Right lung (tissue), 5 donors: Measurements from ENCODE around the gene TEKT5. TPM values are rescaled to one million over a fixed set of nuclear protein-coding genes. Genes with fewer than 3 reads are reported as not detected.
"Not testable (repeated sequence)": the region's sequence is repeated elsewhere in the genome, so short reads cannot be mapped to it uniquely, and the experiment has no call there.

Source experiments
- DNase-seq, 2 donors: peaks; one replicate each; pipeline ENCODE4 v3.0.0-alpha.2; 2013
- polyA plus RNA-seq, 5 donors: library from polyadenylated mRNA; unstranded; fragments of 120-200 nt; gene quantifications; one replicate each; pipeline versions ENCODE4 v1.2.1 to v1.2.3, GENCODE V29; 2013; ENCODE audit warnings: inconsistent platforms in 1 of 5, low replicate concordance in 1 of 5; ENCODE audit not compliant: insufficient read length in 5 of 5, insufficient read depth in 1 of 5

The TEKT5 gene
- polyA plus RNA-seq, 5 donors: 0.29 to 0.85 (median 0.31) TPM

DNA sequence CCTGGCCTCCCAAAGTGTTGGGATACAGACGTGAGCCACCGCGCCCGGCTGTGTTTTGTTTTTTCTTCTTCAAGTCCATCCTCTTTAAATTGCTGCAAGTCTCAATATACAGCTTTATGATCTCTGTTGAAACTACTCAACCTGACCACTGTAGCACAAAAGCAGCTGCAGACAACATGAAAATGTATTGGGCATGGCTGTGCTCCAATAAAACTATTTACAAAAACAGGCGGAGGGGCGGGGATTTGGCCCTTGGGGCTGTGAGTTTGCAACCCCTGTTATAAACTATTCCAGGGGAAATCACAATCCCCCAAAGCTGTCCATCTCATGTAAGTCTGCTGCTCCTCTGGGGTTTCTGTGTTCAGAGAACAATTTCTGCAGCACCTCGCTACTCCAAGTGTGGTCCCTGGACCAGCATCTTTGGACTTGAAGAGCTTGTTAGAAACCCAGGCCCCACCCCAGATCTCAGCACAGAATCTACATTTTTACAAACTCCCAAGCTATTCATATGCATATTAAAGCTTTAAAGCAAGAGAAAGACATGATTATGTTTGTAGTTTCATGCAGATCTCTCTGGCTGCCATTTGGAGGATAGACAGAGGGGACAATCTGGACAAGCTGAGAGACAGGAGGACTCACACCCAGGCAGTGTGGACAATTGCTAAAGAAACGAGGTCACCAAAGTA lies 33.6 kb downstream of the TEKT5 start:
- peak; percentile 34 to 70 for DNase-seq

- DNase-seq: no peak
Observed at GRCh38 chr16:10658943-10659342, 35.8 kb downstream of the TEKT5 start.

- no peak for DNase-seq
Observed at GRCh38 chr16:10657925-10658324, 36.8 kb downstream of the TEKT5 start.

DNA sequence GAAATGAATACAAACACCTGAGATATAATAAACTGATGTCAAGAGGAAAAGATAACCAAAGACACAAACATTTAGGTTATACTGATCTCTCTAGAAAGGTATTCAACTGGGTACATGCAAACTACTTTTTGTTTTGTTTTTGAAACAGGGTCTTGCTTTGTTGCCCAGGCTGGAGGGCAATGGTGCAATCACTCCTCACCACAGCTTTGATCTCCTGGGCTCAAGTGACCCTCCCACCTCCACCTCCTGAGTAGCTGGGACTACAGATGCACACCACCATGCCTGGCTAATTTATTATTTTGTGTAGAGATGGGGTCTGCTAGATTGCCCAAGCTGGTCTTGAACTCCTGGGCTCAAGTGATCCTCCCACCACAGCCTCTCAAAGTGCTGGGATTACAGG lies 38.1 kb downstream of the TEKT5 start:
- no peak for DNase-seq

DNA sequence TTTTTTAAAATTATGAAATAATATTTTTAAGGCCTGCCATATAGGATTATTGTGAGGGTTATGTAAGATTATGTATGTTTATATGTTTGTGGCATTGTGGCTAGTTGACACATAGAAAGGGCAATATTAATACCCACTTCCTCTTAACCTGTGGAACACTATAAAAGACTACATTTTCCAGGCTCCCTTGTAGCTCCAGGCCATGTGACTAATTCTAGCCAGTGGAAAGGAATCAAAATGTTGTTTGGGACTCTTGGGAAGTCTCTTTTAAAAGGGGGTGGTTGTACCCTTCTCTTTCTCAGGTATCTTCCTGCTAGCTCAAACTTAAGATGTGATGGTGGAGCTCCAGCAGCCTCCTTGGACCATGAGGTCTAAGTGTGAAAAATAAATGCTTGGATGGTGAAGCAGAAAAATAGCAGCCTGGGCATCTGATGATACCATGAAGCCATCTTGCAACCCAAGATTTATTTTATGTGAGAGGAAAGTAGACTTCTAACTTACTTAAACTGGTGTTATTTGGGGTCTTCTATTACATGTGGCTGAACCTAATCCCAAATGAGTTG lies 39.2 kb downstream of the TEKT5 start:
- DNase-seq: no peak

- no peak for DNase-seq
Observed at GRCh38 chr16:10654592-10655414, 39.9 kb downstream of the TEKT5 start.

- peak in 1 of 2 donors; percentile 43 for DNase-seq
Observed at GRCh38 chr16:10652730-10653590, 41.8 kb downstream of the TEKT5 start.

GRCh38 chr16:10649098-10649497 lies 45.6 kb downstream of the TEKT5 start:
- DNase-seq: not testable (repeated sequence)

DNA sequence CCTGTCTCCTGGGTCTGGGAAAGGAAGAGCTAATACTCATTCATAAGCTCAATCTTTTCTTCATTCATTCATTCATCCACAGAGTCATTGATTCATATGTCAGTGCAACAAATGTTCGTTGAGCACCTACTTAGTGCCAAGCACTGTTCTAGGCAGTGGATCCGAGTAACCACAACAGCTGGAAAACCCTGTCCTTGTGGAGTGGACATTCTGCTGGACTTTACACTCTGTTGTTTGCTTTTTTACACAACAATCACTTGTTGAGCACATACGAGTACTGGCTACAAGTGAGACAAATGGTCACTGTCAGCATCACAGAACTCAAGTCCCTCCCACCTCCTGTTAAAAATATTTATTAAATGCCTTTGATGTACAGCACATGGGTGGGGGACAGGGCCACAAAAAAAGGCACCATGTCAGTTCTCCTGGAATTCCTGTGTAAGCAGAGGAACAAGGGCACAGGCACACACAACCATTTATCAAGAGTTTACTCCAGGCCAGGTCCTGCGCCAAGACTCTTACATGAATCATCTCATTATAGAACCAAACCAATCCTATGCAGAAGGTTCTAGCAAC lies 46.9 kb downstream of the TEKT5 start:
- DNase-seq: no peak

DNA sequence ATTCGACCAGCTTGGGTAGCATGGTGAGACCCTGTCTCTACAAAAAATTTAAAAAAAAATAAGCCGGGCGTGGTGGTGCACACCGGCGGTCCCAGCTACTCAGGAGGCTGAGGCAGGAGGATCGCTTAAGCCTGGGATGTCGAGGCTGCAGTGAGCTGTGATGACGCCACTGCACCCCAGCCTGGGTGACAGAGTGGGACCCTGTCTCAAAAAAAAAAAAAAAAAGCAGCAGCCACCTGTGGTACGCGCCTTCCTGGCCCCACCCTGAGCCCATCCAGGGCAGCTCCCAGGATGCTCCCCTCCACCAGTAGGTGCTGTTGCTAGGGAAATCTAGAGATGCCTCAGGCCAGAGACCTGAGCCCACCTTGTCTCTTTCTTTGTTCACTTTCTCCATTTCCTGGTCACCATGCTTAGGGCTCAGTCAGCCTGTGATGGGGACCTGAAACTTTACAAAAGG lies 47.4 kb downstream of the TEKT5 start:
- DNase-seq: no peak

- peak in 1 of 2 donors; percentile 54 for DNase-seq
Observed at GRCh38 chr16:10646581-10647263, 48.0 kb downstream of the TEKT5 start.

- DNase-seq: no peak
Observed at GRCh38 chr16:10646228-10646580, 48.5 kb downstream of the TEKT5 start.

DNA sequence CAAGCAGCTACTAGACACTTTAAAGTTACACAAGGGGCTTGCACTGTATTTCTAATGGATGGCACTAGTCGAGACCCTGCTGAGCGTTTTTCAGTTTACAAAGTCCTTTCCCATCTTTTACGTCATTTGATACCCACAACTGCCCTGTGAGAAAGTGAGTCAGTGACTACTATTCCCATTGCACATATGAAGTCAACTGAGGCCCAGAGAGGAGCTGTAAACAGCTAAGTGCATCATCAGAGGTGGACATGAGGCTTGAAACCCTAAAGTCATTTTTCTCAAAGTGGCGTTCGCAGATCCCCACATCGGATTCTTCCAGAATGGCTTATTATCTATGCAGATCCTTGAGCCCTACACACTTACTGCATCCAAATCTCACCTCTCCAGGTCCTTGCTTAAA lies 50.6 kb downstream of the TEKT5 start:
- DNase-seq: no peak

DNA sequence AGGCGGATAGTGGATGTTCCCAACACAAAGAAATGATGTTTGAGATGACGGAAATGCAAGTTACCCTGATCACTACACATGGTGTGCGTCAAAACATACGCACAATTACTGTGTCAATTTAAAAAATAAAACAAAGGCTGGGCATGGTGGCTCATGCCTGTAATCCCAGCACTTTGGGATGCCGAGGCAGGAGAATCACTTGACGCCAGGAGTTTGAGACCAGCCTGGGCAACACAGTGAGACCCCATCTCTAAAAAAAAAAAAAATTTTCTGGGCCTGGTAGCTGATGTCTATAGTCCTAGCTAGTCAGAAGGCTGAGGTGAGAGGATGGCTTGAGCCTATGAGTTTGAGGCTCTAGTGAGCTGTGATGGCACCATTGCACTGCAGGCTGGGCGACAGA lies 51.8 kb downstream of the TEKT5 start:
- DNase-seq: no peak

DNA sequence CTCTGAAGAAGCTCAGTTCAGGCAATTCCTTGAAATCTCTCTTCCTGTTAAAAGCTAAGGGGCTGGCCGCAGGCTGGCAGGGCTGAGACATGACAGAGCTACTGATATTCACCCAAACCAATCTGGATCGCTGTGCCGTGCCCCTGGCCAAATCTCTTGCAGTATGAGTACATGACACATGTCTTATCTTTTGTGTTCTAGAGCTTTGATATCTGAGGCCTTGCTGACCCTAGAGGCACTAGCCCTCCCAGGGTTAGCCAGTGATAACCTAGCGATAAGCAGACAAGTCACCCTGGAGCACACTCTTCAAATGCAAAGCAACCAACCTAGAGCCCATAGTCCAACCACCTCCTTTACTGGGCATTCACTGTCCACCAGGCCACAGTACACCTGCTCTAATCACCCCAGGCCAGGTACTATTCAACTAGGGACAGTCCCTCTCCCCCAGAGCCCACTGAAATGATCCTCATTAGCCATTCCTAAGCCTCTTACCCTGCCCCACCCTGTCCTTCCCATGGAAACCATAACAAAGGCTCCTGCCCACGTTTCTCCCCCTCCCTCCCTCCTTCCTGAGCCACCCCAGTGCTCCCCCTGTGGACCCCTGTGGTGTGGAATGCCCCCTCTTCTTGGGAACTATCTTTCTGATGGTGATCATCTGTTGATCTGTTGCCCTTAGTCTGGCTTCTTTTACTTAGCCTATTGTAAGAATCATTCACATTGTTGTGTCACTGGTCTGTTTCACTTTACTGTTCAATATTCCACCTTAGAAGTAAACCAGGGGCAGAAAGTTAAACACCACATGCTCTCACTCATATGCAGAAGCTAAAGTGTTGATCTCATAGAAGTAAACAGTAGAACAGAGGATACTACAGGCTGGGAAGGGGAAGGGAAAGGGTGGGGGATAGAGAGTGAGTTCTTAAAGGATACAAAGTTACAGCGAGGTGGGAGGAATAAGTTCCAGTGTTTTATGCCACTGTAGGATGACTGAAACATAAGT lies 52.5 kb downstream of the TEKT5 start:
- DNase-seq: no peak

DNA sequence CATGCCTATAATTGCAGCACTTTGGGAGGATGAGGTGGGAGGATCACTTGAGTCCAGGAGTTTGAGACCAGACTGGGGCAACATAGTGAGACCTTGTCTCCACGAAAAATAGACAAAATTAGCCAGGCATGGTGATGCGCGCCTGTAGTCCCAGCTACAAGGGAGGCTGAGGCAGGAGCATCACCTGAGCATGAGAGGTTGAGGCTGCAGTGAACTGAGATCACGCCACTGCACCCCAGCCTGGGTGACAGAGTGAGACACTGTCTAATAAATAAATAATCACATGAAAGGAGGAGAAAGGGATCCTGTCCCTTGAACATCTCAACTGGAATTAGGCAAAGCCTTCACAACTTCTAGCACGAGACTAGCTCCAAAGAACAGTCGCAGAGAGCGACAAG lies 53.2 kb downstream of the TEKT5 start:
- no peak for DNase-seq

DNA sequence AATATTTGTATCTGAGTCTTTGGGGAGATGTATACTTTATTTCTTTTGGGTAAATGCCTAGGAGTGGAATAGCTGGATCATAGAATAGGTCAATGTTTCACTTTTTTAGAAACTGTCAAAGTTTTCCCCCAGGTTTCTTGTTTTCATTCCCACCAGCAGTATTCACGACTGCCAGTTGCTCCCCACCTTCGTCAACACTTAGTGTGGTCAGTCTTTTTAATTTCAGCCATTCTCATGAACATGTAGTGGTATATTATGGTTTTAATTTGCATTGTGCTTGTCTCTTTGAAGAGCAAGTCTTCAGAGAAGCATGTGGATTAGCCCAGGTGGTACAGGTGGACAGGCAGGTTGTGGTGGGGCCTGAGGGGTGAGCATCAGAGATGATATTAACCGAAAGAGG lies 53.8 kb downstream of the TEKT5 start:
- DNase-seq: no peak

DNA sequence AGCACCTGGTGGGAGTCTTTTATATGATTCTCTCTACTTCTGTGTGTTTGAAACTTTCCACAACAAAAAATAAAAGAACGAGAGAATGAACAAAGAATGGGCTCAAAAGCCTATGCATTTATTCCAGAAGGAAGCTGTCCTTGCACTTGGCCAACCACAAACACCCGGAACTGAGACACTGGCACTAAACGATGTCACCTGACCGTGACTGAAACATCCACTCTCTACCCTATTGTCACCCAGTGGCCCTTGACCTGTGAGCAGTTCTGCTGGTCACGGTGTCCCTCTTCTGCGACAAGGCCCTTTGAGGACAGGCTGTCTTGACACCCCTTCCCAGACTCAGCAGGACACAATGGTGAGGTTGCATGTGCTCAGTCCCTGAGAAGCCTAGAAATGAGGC lies 56.6 kb downstream of the TEKT5 start:
- no peak for DNase-seq

- DNase-seq: no peak
Observed at GRCh38 chr16:10637337-10638037, 57.2 kb downstream of the TEKT5 start.
